NCI-H2171 treated with DMSO at 0.1 percent for 48 hours (cell line): Measurements from ENCODE around the gene ASTL.

ENCODE experiments used
- DNase-seq: peaks from one replicate; lab custom pipeline; 2025; lab: John Stamatoyannopoulos, UW

ASTL gene

DNA sequence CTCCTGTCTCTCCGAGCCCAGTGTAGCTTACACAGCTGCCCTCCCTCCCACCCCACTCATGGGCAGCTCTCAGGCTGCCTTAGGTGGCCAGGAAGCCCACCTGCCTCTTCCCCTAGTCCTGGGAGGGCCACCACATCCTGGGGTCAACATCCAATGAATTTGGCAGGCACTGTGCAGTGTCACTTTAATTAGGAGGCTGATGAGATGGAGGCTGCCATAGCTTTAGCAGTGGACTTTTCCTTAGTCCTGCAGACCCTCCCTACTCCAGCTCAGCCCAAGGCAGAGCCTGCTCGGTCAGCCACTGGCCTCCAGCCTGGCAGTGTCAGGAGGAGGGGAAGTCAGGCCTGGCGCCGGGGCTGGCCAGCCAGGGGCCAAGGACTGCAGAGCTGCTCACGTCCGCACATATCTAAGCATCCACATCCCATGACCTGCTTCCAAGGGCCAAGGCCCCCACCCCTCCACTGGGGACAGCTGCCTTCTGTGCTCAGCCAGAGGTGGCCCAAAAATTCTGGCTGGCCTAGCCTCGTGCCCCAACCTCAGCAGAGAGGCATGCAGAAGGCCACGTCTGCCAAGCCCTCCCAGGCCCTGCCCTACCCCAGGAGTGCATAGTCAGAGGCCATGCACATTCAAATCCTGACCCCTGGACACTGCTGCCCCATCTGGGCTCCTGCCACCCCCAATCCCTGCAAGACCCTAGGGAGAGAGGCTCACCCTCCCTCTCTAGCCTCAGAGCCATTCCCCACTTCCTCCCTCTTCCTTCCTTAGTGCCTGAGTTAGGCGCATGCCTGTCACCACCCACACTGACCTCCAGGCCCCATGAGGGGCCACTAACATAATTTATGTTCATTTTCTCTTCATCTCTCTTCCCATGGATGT is 55.0 kb downstream of the ASTL start:
- no peak for DNase-seq

DNA sequence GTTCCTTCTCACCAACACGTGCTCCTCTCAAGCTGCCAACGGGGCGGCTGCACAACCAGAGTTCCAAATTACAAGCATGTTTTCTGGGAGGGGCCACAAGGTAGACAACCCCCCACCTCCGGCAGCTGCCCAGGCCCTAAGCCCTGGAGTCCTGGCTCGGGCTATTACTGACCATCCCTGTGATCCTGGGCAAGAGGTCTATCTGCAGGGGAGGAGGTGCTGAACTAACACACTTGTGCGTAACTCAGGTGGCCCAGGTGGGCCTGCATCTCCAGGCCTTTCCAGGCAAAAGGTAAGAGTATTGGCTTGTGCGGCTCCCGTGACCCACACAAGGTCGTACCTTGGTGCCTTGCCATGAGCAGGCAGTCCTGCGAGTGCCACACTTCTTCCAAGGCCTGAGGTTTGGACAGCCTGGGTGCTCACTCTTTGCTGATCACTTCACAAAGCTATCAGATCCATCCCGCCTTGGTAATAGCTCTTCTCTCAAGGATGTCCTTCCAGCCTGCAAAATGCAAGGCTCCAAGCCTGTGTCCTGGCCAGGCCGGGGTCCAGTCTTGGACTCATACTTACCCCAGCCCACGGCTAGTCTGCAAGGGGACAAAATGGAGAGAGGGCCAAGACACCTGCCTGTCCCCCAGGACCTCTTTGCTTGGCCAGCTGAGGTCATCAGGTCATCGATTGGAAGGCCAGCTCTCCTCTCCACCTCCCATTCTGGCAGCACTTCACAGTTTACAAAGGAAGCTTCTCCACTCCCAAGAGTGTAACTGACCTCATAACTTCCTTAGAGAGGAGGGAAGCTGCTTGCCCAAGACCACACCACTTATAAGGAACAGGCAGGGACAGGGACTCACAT is 55.9 kb downstream of the ASTL start:
- no peak for DNase-seq

DNA sequence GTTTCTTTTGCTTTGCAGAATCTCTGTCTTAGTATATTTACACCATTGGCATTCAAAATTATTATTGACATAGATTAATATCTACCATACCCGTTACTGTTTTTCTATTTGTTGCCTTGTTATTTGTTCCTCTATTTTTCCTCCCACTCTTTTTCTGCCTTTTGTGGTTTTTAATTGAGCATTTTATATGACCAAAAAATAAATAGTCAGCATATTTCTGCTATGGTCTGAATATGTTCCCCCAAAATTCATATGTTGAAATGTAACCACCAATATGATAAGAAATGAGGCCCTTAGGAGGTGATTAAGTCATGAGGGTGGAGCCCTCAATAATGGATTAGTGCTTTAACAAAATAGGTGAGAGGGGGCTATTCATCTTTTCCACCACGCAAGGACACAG is 57.3 kb downstream of the ASTL start:
- no peak for DNase-seq

- DNase-seq = no peak
These were observed 63.0 kb downstream of the ASTL start for GRCh38 chr2:96075199-96075771.

DNA sequence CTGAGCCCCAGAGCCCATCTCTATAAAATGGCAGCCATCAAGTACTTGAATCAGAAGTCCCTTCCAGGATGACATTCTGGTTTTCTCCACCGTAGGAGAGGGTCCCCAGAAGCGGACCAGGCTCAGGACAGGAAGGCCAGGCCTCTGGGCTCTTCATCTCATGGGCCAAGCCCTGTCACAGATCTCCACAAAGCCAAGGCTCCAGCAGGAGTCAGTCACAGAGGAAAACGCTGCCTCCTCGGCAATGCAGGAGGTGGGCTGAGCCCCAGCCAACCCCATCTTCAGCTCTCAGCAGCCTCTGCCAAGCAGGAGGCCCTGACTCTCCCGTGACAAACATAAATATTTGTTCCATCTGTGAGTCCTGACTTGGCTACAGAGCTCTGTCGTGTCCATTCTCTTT is 64.1 kb downstream of the ASTL start:
- DNase-seq = no peak

- no peak for DNase-seq
These were observed 65.0 kb downstream of the ASTL start for GRCh38 chr2:96073170-96073775.
